ENCODE data around the gene NR2C2.

The NR2C2 gene

GRCh38 chr3:14921811-14922705 lies 25.3 kb upstream of the NR2C2 start:
- no peak for DNase-seq (ENCODE audit: low spot score)

- DNase-seq (ENCODE audit: low spot score), result no peak
Measured at GRCh38 chr3:14922863-14923262, 24.5 kb upstream of the NR2C2 start.

- no peak for DNase-seq (ENCODE audit: low spot score)
Measured at GRCh38 chr3:14923476-14923875, 23.9 kb upstream of the NR2C2 start.

- DNase-seq (ENCODE audit: low spot score), result peak; percentile 70
Measured at GRCh38 chr3:14925729-14926591, 21.4 kb upstream of the NR2C2 start.

GRCh38 chr3:14926592-14926991 lies 20.8 kb upstream of the NR2C2 start:
- DNase-seq (ENCODE audit: low spot score), result no peak

GRCh38 chr3:14927308-14927707 lies 20.1 kb upstream of the NR2C2 start:
- DNase-seq (ENCODE audit: low spot score), result no peak

- no peak for DNase-seq (ENCODE audit: low spot score)
Measured at GRCh38 chr3:14929310-14930074, 17.9 kb upstream of the NR2C2 start.

- no peak for DNase-seq (ENCODE audit: low spot score)
Measured at GRCh38 chr3:14933820-14934425, 13.5 kb upstream of the NR2C2 start.

- no peak for DNase-seq (ENCODE audit: low spot score)
Measured at GRCh38 chr3:14935592-14936345, 11.6 kb upstream of the NR2C2 start.

GRCh38 chr3:14938954-14939353 lies 8.4 kb upstream of the NR2C2 start:
- DNase-seq (ENCODE audit: low spot score), result no peak

- no peak for DNase-seq (ENCODE audit: low spot score)
Measured at GRCh38 chr3:14941871-14942270, 5.5 kb upstream of the NR2C2 start.

GRCh38 chr3:14943042-14943441 lies 4.3 kb upstream of the NR2C2 start:
- DNase-seq (ENCODE audit: low spot score), result no peak

GRCh38 chr3:14946236-14946635 lies 1.1 kb upstream of the NR2C2 start:
- no peak for DNase-seq (ENCODE audit: low spot score)

- no peak for DNase-seq (ENCODE audit: low spot score)
Measured at GRCh38 chr3:14946739-14947099, 664 bp upstream of the NR2C2 start.

- peak; percentile 99 for DNase-seq (ENCODE audit: low spot score)
Measured at GRCh38 chr3:14947886-14948608, 664 bp downstream of the NR2C2 start.

- no peak for DNase-seq (ENCODE audit: low spot score)
Measured at GRCh38 chr3:14948609-14949038, 1.2 kb downstream of the NR2C2 start.

- DNase-seq (ENCODE audit: low spot score), result no peak
Measured at GRCh38 chr3:14949126-14949525, 1.7 kb downstream of the NR2C2 start.

- DNase-seq (ENCODE audit: low spot score), result no peak
Measured at GRCh38 chr3:14950274-14950673, 2.9 kb downstream of the NR2C2 start.

GRCh38 chr3:14957153-14957552 lies 9.8 kb downstream of the NR2C2 start:
- no peak for DNase-seq (ENCODE audit: low spot score)

- DNase-seq (ENCODE audit: low spot score), result no peak
Measured at GRCh38 chr3:14957925-14958324, 10.5 kb downstream of the NR2C2 start.
